B cell (primary cell): ENCODE results near the gene NFKBIL1.

Experiments used
- CTCF ChIP-seq: fragments of 200-600 bp; IDR thresholded peaks from one replicate; pipeline ENCODE4 v1.8.0; 2022; ENCODE audit warnings: antibody characterized with exemption, mild to moderate bottlenecking
- EZH2 ChIP-seq: IDR thresholded peaks from 2 replicates; pipeline ENCODE4 v1.6.1; 2012; ENCODE audit warnings: borderline replicate concordance, low read depth, mild to moderate bottlenecking, moderate library complexity, low read length; ENCODE audit not compliant: insufficient read depth, poor library complexity, severe bottlenecking

DNA sequence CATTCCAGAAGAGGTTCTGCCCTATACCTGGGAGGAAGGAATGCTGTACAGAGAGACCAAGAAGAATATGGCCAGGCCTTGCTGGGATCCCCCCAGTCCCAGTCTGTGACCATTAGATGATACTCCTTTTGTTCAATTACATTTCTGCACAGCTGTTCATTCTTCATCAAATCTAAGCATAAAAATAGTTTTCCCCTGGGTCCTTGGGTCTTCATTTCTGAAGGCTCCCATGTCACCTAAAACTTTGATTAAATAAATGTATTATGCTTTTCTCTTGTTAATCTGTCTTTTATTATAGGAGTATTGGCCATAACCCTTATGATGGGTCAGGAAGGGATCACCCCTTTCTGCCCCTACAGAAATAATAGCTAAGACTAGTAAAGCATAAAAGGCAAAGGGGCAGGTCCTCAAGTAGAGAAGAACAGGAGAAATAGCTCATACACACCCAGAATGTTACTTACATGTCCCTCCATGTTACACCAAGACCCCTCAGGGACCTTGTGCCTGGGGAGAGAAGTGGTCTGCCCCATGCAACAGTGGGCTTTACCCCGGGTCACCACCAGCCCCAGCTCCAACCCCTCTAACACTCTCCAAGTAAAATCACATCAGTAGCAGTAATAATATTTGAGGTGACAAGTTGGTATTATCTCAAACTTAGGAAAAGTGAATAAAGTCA lies 22.6 kb downstream of the NFKBIL1 start:
- TF ChIP-seq CTCF: no peak
- no peak for TF ChIP-seq EZH2
